ENCODE results near the gene DBH. TPM values are rescaled to one million over a fixed set of nuclear protein-coding genes. Genes with fewer than 3 reads are reported as not detected.

Gene DBH
- polyA plus RNA-seq, 1 donor (not counting 4 experiments of a cell fraction or from before 2014, with no cell fraction given), result not detected

GRCh38 chr9:133593587-133594253, 42.4 kb upstream of the DBH start:
- H3K27ac ChIP-seq (ENCODE audit: control insufficient read depth, insufficient read depth, low read length), result no peak overlapping the region
- H3K4me1 ChIP-seq (ENCODE audit: control insufficient read depth, extremely low read depth, insufficient read depth, low read length), result no peaks in the 10 kb centered on the region
- dilution Hi-C loops (cut with MboI; ENCODE audit: extremely low pct_ligation_motif_present, low sequenced_read_pairs), result no loop called here
- no peak overlapping the region for H3K4me2 ChIP-seq (ENCODE audit: control insufficient read depth, extremely low read depth, insufficient read depth, low read depth, low read length)
- H3K36me3 ChIP-seq (ENCODE audit: control insufficient read depth in 2 of 2, extremely low read depth in 1 of 2, insufficient read depth in 2 of 2, low read length in 2 of 2), result no peaks in the 10 kb centered on the region
- DNase-seq (ENCODE audit: low read depth, low spot score), result no peak
- peaks cover 3% of the 10 kb centered on the region for H3K9me3 ChIP-seq (ENCODE audit: control insufficient read depth, low read depth, low read length)
- H3K4me3 ChIP-seq (ENCODE audit: control insufficient read depth in 2 of 3, extremely low read depth in 1 of 3, insufficient read depth in 2 of 3, low read depth in 1 of 3, low read length in 3 of 3), result no peak overlapping the region
- TF ChIP-seq CTCF (optimal IDR thresholded peaks at IDR 0.05 in 1 of 3, IDR thresholded peaks at IDR 0.05 in 1 of 3, conservative IDR thresholded peaks at IDR 0.05 in 1 of 3; ENCODE audit: extremely low read depth in 1 of 3, insufficient read depth in 2 of 3, low read length in 3 of 3) (no peak), EZH2 (IDR thresholded peaks at IDR 0.05; ENCODE audit: low read length) (no peak)
- no peaks in the 10 kb centered on the region for H3K27me3 ChIP-seq (ENCODE audit: control insufficient read depth, extremely low read depth, insufficient read depth, low read length)
- no peaks in the 10 kb centered on the region for H3K9me1 ChIP-seq (ENCODE audit: control insufficient read depth, extremely low read depth, insufficient read depth, low read length)
- no peak for FAIRE-seq
- no peak overlapping the region for H3K9ac ChIP-seq (ENCODE audit: control insufficient read depth, extremely low read depth, insufficient read depth, low read length)
- H3K79me2 ChIP-seq (ENCODE audit: control insufficient read depth, insufficient read depth, low read length), result no peaks in the 10 kb centered on the region
- no peak overlapping the region for H2AFZ ChIP-seq (ENCODE audit: control insufficient read depth, low read length)
- no peaks in the 10 kb centered on the region for H4K20me1 ChIP-seq (ENCODE audit: control insufficient read depth, extremely low read depth, insufficient read depth, low read length)

- H3K27me3 ChIP-seq (ENCODE audit: control insufficient read depth, extremely low read depth, insufficient read depth, low read length), result no peaks in the 10 kb centered on the region
- H3K9me3 ChIP-seq (ENCODE audit: control insufficient read depth, low read depth, low read length), result peaks cover 7% of the 10 kb centered on the region
- H3K9me1 ChIP-seq (ENCODE audit: control insufficient read depth, extremely low read depth, insufficient read depth, low read length), result no peaks in the 10 kb centered on the region
- H3K4me2 ChIP-seq (ENCODE audit: control insufficient read depth, extremely low read depth, insufficient read depth, low read depth, low read length), result no peak overlapping the region
- dilution Hi-C loops (cut with MboI; ENCODE audit: extremely low pct_ligation_motif_present, low sequenced_read_pairs), result no loop called here
- no peaks in the 10 kb centered on the region for H3K4me1 ChIP-seq (ENCODE audit: control insufficient read depth, extremely low read depth, insufficient read depth, low read length)
- H3K4me3 ChIP-seq (ENCODE audit: control insufficient read depth in 2 of 3, extremely low read depth in 1 of 3, insufficient read depth in 2 of 3, low read depth in 1 of 3, low read length in 3 of 3), result no peak overlapping the region
- no peak overlapping the region for H2AFZ ChIP-seq (ENCODE audit: control insufficient read depth, low read length)
- DNase-seq (ENCODE audit: low read depth, low spot score) (no peak), FAIRE-seq (no peak)
- no peak overlapping the region for H3K27ac ChIP-seq (ENCODE audit: control insufficient read depth, insufficient read depth, low read length)
- no peaks in the 10 kb centered on the region for H3K36me3 ChIP-seq (ENCODE audit: control insufficient read depth in 2 of 2, extremely low read depth in 1 of 2, insufficient read depth in 2 of 2, low read length in 2 of 2)
- no peak overlapping the region for H3K9ac ChIP-seq (ENCODE audit: control insufficient read depth, extremely low read depth, insufficient read depth, low read length)
- no peak for TF ChIP-seq EZH2 (IDR thresholded peaks at IDR 0.05; ENCODE audit: low read length)
- TF ChIP-seq CTCF (optimal IDR thresholded peaks at IDR 0.05 in 1 of 3, IDR thresholded peaks at IDR 0.05 in 1 of 3, conservative IDR thresholded peaks at IDR 0.05 in 1 of 3; ENCODE audit: extremely low read depth in 1 of 3, insufficient read depth in 2 of 3, low read length in 3 of 3), result no peak
- no peaks in the 10 kb centered on the region for H4K20me1 ChIP-seq (ENCODE audit: control insufficient read depth, extremely low read depth, insufficient read depth, low read length)
- H3K79me2 ChIP-seq (ENCODE audit: control insufficient read depth, insufficient read depth, low read length), result no peaks in the 10 kb centered on the region
Observed at GRCh38 chr9:133594310-133594709, 41.9 kb upstream of the DBH start.

Measured in keratinocyte (primary cell).